Activated CD8-positive, alpha-beta T cell treated with anti-CD3 and anti-CD28 coated beads for 36 hours (primary cell): Measurements from ENCODE around the gene FOXP1. TPM values are rescaled to one million over a fixed set of nuclear protein-coding genes. Genes with fewer than 3 reads are reported as not detected.

Experiments
- ATAC-seq: fragments of 200-7000 bp; cut with Tn5 transposase; one replicate; pipeline ENCODE4 v1.10.0; 2021; ENCODE audit warnings: mild to moderate bottlenecking, moderate library complexity
- CTCF ChIA-PET: fragments of 350-600 bp; sonication (Branson Sonifier 250); formaldehyde crosslinking; loops from one replicate; lab custom pipeline; 2021; ENCODE audit warnings: antibody characterized with exemption; lab: Charles Lee
- POLR2A ChIA-PET: fragments of 350-600 bp; sonication (Branson Sonifier 250); formaldehyde crosslinking; loops from one replicate; lab custom pipeline; 2021; ENCODE audit warnings: antibody characterized with exemption; lab: Charles Lee
- DNase-seq: peaks from one replicate; pipeline ENCODE4 v3.0.0-alpha.2; 2020
- H3K27ac Mint-ChIP-seq: one replicate; pipeline ENCODE4 v1.8.0; 2021; ENCODE audit warnings: mild to moderate bottlenecking, mixed read lengths
- H3K27me3 Mint-ChIP-seq: one replicate; pipeline ENCODE4 v1.8.0; 2021; ENCODE audit warnings: mixed read lengths
- H3K36me3 Mint-ChIP-seq: one replicate; pipeline ENCODE4 v1.8.0; 2021; ENCODE audit warnings: low read depth, mixed read lengths
- H3K4me1 Mint-ChIP-seq: one replicate; pipeline ENCODE4 v1.8.0; 2021; ENCODE audit warnings: low read depth, mixed read lengths
- H3K4me3 Mint-ChIP-seq: one replicate; pipeline ENCODE4 v1.8.0; 2021; ENCODE audit warnings: mild to moderate bottlenecking, moderate library complexity, mixed read lengths
- H3K9me3 Mint-ChIP-seq: one replicate; pipeline ENCODE4 v1.8.0; 2021; ENCODE audit warnings: mixed read lengths
- intact Hi-C: fragments of 100-400 bp; cut with micrococcal nuclease; formaldehyde crosslinking; loops from one replicate; pipeline ENCODE4 v1.10.0; 2022
- total RNA-seq, 2 experiments: library from RNA; stranded (reverse); gene quantifications; one replicate each; pipeline ENCODE4 v1.2.3, GENCODE V29; 2021
- TF ChIP-seq, protein P1 (sequence below): fragments of 200-600 bp; IDR thresholded peaks from one replicate; pipeline ENCODE4 v1.8.0; 2022; ENCODE audit warnings: antibody characterized with exemption, mild to moderate bottlenecking

FOXP1 gene
- total RNA-seq, 2 experiments from 2014 or later = 145 to 153 TPM

DNA sequence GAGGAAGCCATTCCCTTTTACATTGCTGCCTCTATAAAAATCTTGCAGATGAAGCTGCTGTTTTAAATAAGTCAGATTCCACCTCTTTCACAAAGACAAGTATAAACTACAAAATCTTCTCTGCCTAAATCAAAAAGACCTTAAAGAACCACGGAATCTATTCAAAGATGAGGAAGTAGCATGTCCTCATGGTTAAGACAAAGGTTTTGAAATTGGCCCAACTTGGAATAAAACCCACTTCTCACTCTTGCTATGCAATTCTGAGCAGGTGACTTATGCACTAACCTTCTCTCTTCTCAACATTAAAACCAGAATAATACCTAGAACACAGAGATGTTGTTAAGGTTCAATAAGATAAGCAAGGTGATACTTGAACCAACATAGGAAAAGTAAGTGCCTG is 97.6 kb downstream of the FOXP1 start:
- Mint-ChIP-seq H3K9me3 (peaks cover 3% of the 10 kb centered on the region), H3K27me3 (no peaks in the 10 kb centered on the region), H3K4me3 (peak overlapping the region; percentile 45), H3K27ac (peak overlapping the region; percentile 98), H3K36me3 (peaks cover 29% of the 10 kb centered on the region), H3K4me1 (peaks cover 83% of the 10 kb centered on the region)
- CTCF ChIA-PET = interaction anchor here (0.8 to 1.2 kb wide), 3 partner anchors 9 to 26 kb away, joined by 3 read pairs; no protein-coding TSS in a partner anchor
- ATAC-seq (no peak), DNase-seq (no peak)
- intact Hi-C loops = loop anchor here (5.0 to 10.0 kb wide), 2 partner anchors 34 to 181 kb away; no protein-coding TSS in a partner anchor
- POLR2A ChIA-PET = interaction anchor here (0.9 to 1.6 kb wide), 7 partner anchors 10 to 184 kb away, joined by 3 to 6 read pairs (median 4); partner anchors contain the start of gene FOXP1
- TF ChIP-seq, protein P1, sequence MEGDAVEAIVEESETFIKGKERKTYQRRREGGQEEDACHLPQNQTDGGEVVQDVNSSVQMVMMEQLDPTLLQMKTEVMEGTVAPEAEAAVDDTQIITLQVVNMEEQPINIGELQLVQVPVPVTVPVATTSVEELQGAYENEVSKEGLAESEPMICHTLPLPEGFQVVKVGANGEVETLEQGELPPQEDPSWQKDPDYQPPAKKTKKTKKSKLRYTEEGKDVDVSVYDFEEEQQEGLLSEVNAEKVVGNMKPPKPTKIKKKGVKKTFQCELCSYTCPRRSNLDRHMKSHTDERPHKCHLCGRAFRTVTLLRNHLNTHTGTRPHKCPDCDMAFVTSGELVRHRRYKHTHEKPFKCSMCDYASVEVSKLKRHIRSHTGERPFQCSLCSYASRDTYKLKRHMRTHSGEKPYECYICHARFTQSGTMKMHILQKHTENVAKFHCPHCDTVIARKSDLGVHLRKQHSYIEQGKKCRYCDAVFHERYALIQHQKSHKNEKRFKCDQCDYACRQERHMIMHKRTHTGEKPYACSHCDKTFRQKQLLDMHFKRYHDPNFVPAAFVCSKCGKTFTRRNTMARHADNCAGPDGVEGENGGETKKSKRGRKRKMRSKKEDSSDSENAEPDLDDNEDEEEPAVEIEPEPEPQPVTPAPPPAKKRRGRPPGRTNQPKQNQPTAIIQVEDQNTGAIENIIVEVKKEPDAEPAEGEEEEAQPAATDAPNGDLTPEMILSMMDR = no peak

DNA sequence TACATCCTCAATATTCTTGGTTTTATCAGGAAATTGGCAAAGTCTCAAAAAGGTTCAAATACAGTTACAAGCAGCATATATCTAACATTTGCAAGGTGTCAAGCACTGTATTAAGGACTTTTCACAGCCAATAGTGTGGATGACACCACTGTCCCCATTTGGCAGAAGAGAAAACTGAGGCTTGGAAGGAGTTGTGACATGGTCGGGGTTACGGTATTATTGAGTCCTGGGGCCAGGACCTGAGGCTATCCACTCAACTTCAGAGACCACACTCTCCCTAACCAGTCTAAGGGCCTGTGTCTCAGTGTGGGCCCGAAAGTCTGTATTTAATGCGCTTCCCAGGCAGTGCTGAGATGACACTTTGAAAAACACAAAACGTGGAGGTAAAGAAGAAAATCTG is 99.1 kb downstream of the FOXP1 start:
- H3K9me3 Mint-ChIP-seq = peaks cover 2% of the 10 kb centered on the region
- no peaks in the 10 kb centered on the region for H3K27me3 Mint-ChIP-seq
- POLR2A ChIA-PET = interaction anchor here (0.6 kb wide), 1 partner anchor 100 kb away, joined by 3 read pairs; no protein-coding TSS in a partner anchor
- H3K36me3 Mint-ChIP-seq = peaks cover 22% of the 10 kb centered on the region
- CTCF ChIA-PET = interaction anchor here (3.0 kb wide), 1 partner anchor 18 kb away, joined by 7 read pairs; no protein-coding TSS in a partner anchor
- peak overlapping the region; percentile 98 for H3K27ac Mint-ChIP-seq
- TF ChIP-seq, protein P1 = no peak
- intact Hi-C loops = loop anchor here (10.0 kb wide), 1 partner anchor 180 kb away; no protein-coding TSS in a partner anchor
- no peak overlapping the region for H3K4me3 Mint-ChIP-seq
- ATAC-seq (no peak), DNase-seq (no peak)
- H3K4me1 Mint-ChIP-seq = peaks cover 86% of the 10 kb centered on the region

DNA sequence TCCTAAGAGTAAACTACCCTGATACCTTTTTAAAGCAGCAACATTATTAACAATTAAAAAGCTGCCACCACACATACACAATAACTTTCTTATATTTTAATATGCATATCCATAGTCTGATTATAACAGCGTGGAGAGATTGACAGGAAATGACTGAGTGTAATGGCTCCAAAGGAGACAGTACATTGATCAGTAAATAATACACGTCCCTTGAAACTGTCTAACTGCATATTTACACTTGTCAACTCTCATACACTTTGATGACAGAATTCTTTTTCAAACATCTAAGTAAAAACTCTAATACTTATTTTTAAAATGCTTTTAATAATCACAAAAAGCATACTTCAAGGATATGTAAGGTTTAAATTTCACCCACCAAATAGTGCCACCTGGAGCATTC is 99.5 kb downstream of the FOXP1 start:
- TF ChIP-seq, protein P1 = no peak
- peaks cover 22% of the 10 kb centered on the region for H3K36me3 Mint-ChIP-seq
- H3K4me1 Mint-ChIP-seq = peaks cover 86% of the 10 kb centered on the region
- H3K27me3 Mint-ChIP-seq = no peaks in the 10 kb centered on the region
- no peak overlapping the region for H3K4me3 Mint-ChIP-seq
- POLR2A ChIA-PET = interaction anchor here (0.6 to 0.9 kb wide), 3 partner anchors 29 to 272 kb away, joined by 3 read pairs; no protein-coding TSS in a partner anchor
- DNase-seq (no peak), ATAC-seq (no peak)
- peaks cover 2% of the 10 kb centered on the region for H3K9me3 Mint-ChIP-seq
- H3K27ac Mint-ChIP-seq = peak overlapping the region; percentile 98
- CTCF ChIA-PET = interaction anchor here (0.8 to 3.0 kb wide), 2 partner anchors 18 to 178 kb away, joined by 4 to 7 read pairs; no protein-coding TSS in a partner anchor
- intact Hi-C loops = loop anchor here (10.0 kb wide), 1 partner anchor 179 kb away; no protein-coding TSS in a partner anchor

DNA sequence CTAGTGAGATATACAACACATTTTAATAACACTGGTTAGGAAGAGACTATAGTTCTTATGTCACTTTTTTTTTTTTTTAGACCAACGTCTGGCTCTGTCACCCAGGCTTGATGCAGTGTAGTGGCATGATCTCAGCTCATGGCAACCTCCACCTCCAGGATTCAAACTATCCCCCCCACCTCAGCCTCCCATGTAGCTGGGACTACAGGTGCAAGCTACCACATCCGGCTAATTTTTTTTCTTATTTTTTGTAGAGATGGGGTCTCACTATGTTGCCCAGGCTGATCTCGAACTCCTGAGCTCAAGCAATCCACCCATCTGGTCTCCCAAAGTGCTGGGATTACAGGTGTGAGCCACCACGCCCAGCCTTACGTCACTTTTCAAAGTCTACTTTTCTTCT is 100.8 kb downstream of the FOXP1 start:
- peak overlapping the region; percentile 74 for H3K27ac Mint-ChIP-seq
- H3K4me1 Mint-ChIP-seq = peaks cover 89% of the 10 kb centered on the region
- ATAC-seq (no peak), DNase-seq (no peak)
- no peaks in the 10 kb centered on the region for H3K27me3 Mint-ChIP-seq
- ChIA-PET CTCF (interaction anchor here (1.1 to 3.0 kb wide), 2 partner anchors 17 to 24 kb away, joined by 4 to 7 read pairs; no protein-coding TSS in a partner anchor), POLR2A (interaction anchor here (0.6 to 1.5 kb wide), 4 partner anchors 13 to 198 kb away, joined by 3 to 5 read pairs (median 3); no protein-coding TSS in a partner anchor)
- no peak overlapping the region for H3K4me3 Mint-ChIP-seq
- TF ChIP-seq, protein P1 = no peak
- intact Hi-C loops = loop anchor here (10.0 kb wide), 1 partner anchor 178 kb away; no protein-coding TSS in a partner anchor
- H3K36me3 Mint-ChIP-seq = peaks cover 31% of the 10 kb centered on the region
- peaks cover 2% of the 10 kb centered on the region for H3K9me3 Mint-ChIP-seq

DNA sequence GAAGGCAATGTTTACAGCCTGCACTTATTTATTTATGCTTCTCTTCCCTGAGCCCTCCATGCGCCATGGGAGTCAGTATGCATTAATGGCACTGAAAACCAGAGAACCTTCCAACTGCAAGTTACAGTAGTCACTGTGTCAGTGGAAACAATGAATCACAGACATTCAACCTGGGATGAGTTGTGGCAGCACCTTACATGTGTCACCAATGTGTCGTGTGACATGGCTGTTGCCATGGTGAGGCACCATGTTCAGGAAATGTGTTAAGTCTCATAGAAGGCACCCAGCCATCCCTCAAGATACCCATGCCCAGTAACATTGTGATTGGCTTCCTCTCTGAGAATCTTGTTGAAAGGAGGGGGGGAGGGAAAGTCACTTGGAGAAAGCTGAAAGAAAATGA is 105.0 kb downstream of the FOXP1 start:
- H3K4me3 Mint-ChIP-seq = peak overlapping the region; percentile 18
- CTCF ChIA-PET = interaction anchor here (1.4 to 1.7 kb wide), 3 partner anchors 16 to 36 kb away, joined by 3 to 4 read pairs (median 3); no protein-coding TSS in a partner anchor
- peaks cover 15% of the 10 kb centered on the region for H3K9me3 Mint-ChIP-seq
- peak; percentile 96 for ATAC-seq
- intact Hi-C loops = no loop called here
- peak overlapping the region; percentile 85 for H3K27ac Mint-ChIP-seq
- POLR2A ChIA-PET = interaction anchor here (0.7 to 3.3 kb wide), 6 partner anchors 10 to 104 kb away, joined by 3 to 11 read pairs (median 4); partner anchors contain the start of gene FOXP1
- DNase-seq = peak; percentile 91
- no peaks in the 10 kb centered on the region for H3K27me3 Mint-ChIP-seq
- peaks cover 82% of the 10 kb centered on the region for H3K4me1 Mint-ChIP-seq
- TF ChIP-seq, protein P1 = no peak
- peaks cover 43% of the 10 kb centered on the region for H3K36me3 Mint-ChIP-seq
